Astrocyte (in vitro differentiated cells and primary cell): ENCODE measurements around the gene TUBE1. TPM values are rescaled to one million over a fixed set of nuclear protein-coding genes. Genes with fewer than 3 reads are reported as not detected.
A peak's percentile ranks its signal among the peaks of the same experiment; 100 is the strongest.
"Not testable (repeated sequence)": the region's sequence is repeated elsewhere in the genome, so short reads cannot be mapped to it uniquely, and the experiment has no call there.

Source experiments
- DNase-seq: peaks from one replicate; pipeline ENCODE4 v3.0.0-alpha.2; 2010; ENCODE audit warnings: low read depth
- FAIRE-seq: peaks from 2 replicates; lab custom pipeline; 2011; peaks lifted over from hg19 to GRCh38; lab: Jason Lieb, UNC
- H2AFZ ChIP-seq: 2 replicates; pipeline ENCODE4 v1.6.0; 2012; ENCODE audit warnings: low read depth, low read length, inconsistent platforms
- H3K27ac ChIP-seq: 2 replicates; pipeline ENCODE4 v1.5.1; 2011; ENCODE audit warnings: low read depth, low read length, inconsistent platforms
- H3K27me3 ChIP-seq: 2 replicates; pipeline ENCODE4 v1.6.0; 2011; ENCODE audit warnings: low read length, inconsistent platforms; ENCODE audit not compliant: insufficient read depth
- H3K36me3 ChIP-seq: 2 replicates; pipeline ENCODE4 v1.5.1; 2011; ENCODE audit warnings: low read length, inconsistent platforms; ENCODE audit not compliant: insufficient read depth
- H3K4me1 ChIP-seq: 2 replicates; pipeline ENCODE4 v1.5.1; 2011; ENCODE audit warnings: low read length, inconsistent platforms; ENCODE audit not compliant: insufficient read depth
- H3K4me2 ChIP-seq: 2 replicates; pipeline ENCODE4 v1.6.0; 2012; ENCODE audit warnings: low read length, inconsistent platforms
- H3K4me3 ChIP-seq: 2 replicates; pipeline ENCODE4 v1.5.1; 2011; ENCODE audit warnings: low read depth, mild to moderate bottlenecking, low read length, inconsistent platforms; ENCODE audit not compliant: insufficient read depth
- H3K79me2 ChIP-seq: 2 replicates; pipeline ENCODE4 v1.6.0; 2012; ENCODE audit warnings: mild to moderate bottlenecking, low read length, inconsistent platforms; ENCODE audit not compliant: insufficient read depth
- H3K9ac ChIP-seq: 2 replicates; pipeline ENCODE4 v1.6.0; 2012; ENCODE audit warnings: mild to moderate bottlenecking, low read length, inconsistent platforms
- H3K9me3 ChIP-seq: 2 replicates; pipeline ENCODE4 v1.5.1; 2012; ENCODE audit warnings: low read depth, mild to moderate bottlenecking, low read length, inconsistent platforms; ENCODE audit not compliant: insufficient read depth
- H4K20me1 ChIP-seq: 2 replicates; pipeline ENCODE4 v1.6.0; 2012; ENCODE audit warnings: low read length, inconsistent platforms; ENCODE audit not compliant: insufficient read depth
- H3K27ac Mint-ChIP-seq: one replicate; pipeline ENCODE4 v1.8.0; 2021; ENCODE audit warnings: mild to moderate bottlenecking, mixed read lengths; ENCODE audit not compliant: unreplicated experiment
- H3K27me3 Mint-ChIP-seq: one replicate; pipeline ENCODE4 v1.8.0; 2021; ENCODE audit warnings: low read depth, mixed read lengths; ENCODE audit not compliant: unreplicated experiment
- H3K36me3 Mint-ChIP-seq: one replicate; pipeline ENCODE4 v1.8.0; 2021; ENCODE audit warnings: low read depth, mixed read lengths; ENCODE audit not compliant: unreplicated experiment
- H3K4me1 Mint-ChIP-seq: one replicate; pipeline ENCODE4 v1.8.0; 2021; ENCODE audit warnings: low read depth, mixed read lengths; ENCODE audit not compliant: unreplicated experiment
- H3K4me3 Mint-ChIP-seq: one replicate; pipeline ENCODE4 v1.8.0; 2021; ENCODE audit warnings: mild to moderate bottlenecking, moderate library complexity, mixed read lengths; ENCODE audit not compliant: unreplicated experiment
- H3K9me3 Mint-ChIP-seq: one replicate; pipeline ENCODE4 v1.8.0; 2021; ENCODE audit warnings: mild to moderate bottlenecking, mixed read lengths; ENCODE audit not compliant: unreplicated experiment
- CTCF ChIP-seq: IDR thresholded peaks from 2 replicates; pipeline ENCODE4 v1.5.1; 2011; ENCODE audit warnings: low read depth, mild to moderate bottlenecking, inconsistent platforms, low read length, moderate library complexity; ENCODE audit not compliant: insufficient read depth
- EZH2 ChIP-seq: IDR thresholded peaks from 2 replicates; pipeline ENCODE4 v1.6.1; 2012; ENCODE audit warnings: mild to moderate bottlenecking, low read length, inconsistent platforms; ENCODE audit not compliant: insufficient read depth
- total RNA-seq: library from RNA; stranded (reverse); gene quantifications from 2 replicates; pipeline ENCODE4 v1.2.1, GENCODE V29; 2021

Gene TUBE1
- total RNA-seq, 1 donor from 2014 or later, result 17.7 TPM

GRCh38 chr6:112049026-112049799 is 38.1 kb downstream of the TUBE1 start:
- Mint-ChIP-seq H3K27me3 (peaks cover 2% of the 10 kb centered on the region), H3K36me3 (peaks cover 2% of the 10 kb centered on the region), H3K27ac (no peak overlapping the region), H3K9me3 (peaks cover 6% of the 10 kb centered on the region), H3K4me3 (no peak overlapping the region), H3K4me1 (peaks cover 19% of the 10 kb centered on the region)
- H3K4me2 ChIP-seq, result no peak overlapping the region
- no peaks in the 10 kb centered on the region for H3K36me3 ChIP-seq
- H2AFZ ChIP-seq, result no peak overlapping the region
- no peak overlapping the region for H3K9ac ChIP-seq
- no peaks in the 10 kb centered on the region for H3K79me2 ChIP-seq
- FAIRE-seq (no peak), DNase-seq (no peak)
- no peaks in the 10 kb centered on the region for H3K27me3 ChIP-seq
- H4K20me1 ChIP-seq, result no peaks in the 10 kb centered on the region
- TF ChIP-seq CTCF (no peak), EZH2 (no peak)
- peaks cover 17% of the 10 kb centered on the region for H3K4me1 ChIP-seq
- no peak overlapping the region for H3K27ac ChIP-seq
- no peak overlapping the region for H3K4me3 ChIP-seq
- no peaks in the 10 kb centered on the region for H3K9me3 ChIP-seq

- not testable (repeated sequence) for DNase-seq, H3K4me3 ChIP-seq, H3K9ac ChIP-seq, H3K9me3 Mint-ChIP-seq, H4K20me1 ChIP-seq, H3K4me2 ChIP-seq, H3K27ac ChIP-seq, H3K9me3 ChIP-seq, H3K27me3 ChIP-seq, H3K36me3 ChIP-seq, H3K36me3 Mint-ChIP-seq, H3K4me3 Mint-ChIP-seq, FAIRE-seq, H3K79me2 ChIP-seq, H2AFZ ChIP-seq, H3K27ac Mint-ChIP-seq, H3K27me3 Mint-ChIP-seq
- H3K4me1 Mint-ChIP-seq, result peaks cover 26% of the 10 kb centered on the region
- peaks cover 23% of the 10 kb centered on the region for H3K4me1 ChIP-seq
Observed at GRCh38 chr6:112047523-112047922, 39.8 kb downstream of the TUBE1 start.

- H3K4me1 Mint-ChIP-seq, result peaks cover 27% of the 10 kb centered on the region
- H3K9me3 Mint-ChIP-seq, result peaks cover 4% of the 10 kb centered on the region
- DNase-seq (peak; percentile 99), FAIRE-seq (peak; percentile 41)
- peak overlapping the region; percentile 89 for H3K27ac ChIP-seq
- H2AFZ ChIP-seq, result no peak overlapping the region
- H3K79me2 ChIP-seq, result no peaks in the 10 kb centered on the region
- no peak overlapping the region for H3K4me3 Mint-ChIP-seq
- H3K36me3 ChIP-seq, result no peaks in the 10 kb centered on the region
- peaks cover 32% of the 10 kb centered on the region for H3K4me1 ChIP-seq
- H3K36me3 Mint-ChIP-seq, result no peaks in the 10 kb centered on the region
- no peak overlapping the region for H3K4me3 ChIP-seq
- H4K20me1 ChIP-seq, result no peaks in the 10 kb centered on the region
- no peaks in the 10 kb centered on the region for H3K27me3 Mint-ChIP-seq
- no peaks in the 10 kb centered on the region for H3K27me3 ChIP-seq
- no peaks in the 10 kb centered on the region for H3K9me3 ChIP-seq
- peak overlapping the region; percentile 97 for H3K27ac Mint-ChIP-seq
- peak overlapping the region; percentile 92 for H3K9ac ChIP-seq
- TF ChIP-seq CTCF (no peak), EZH2 (no peak)
- peak overlapping the region; percentile 60 for H3K4me2 ChIP-seq
Observed at GRCh38 chr6:112044856-112045255, 42.4 kb downstream of the TUBE1 start.
